GM15510 (cell line): ENCODE results near the gene UNC45B.

Experiments
- POLR2A ChIP-seq: IDR thresholded peaks from 3 replicates; pipeline ENCODE4 v1.6.1; 2011; ENCODE audit warnings: borderline replicate concordance; ENCODE audit not compliant: insufficient read length; ENCODE audit errors: extremely low read depth

Gene UNC45B

GRCh38 chr17:35222452-35222851, 74.8 kb downstream of the UNC45B start:
- no peak for TF ChIP-seq POLR2A

- no peak for TF ChIP-seq POLR2A
Measured at GRCh38 chr17:35224436-35224835, 76.8 kb downstream of the UNC45B start.

- TF ChIP-seq POLR2A, result no peak
Measured at GRCh38 chr17:35227546-35227945, 79.9 kb downstream of the UNC45B start.

GRCh38 chr17:35229638-35230037, 82.0 kb downstream of the UNC45B start:
- no peak for TF ChIP-seq POLR2A

GRCh38 chr17:35235289-35235688, 87.7 kb downstream of the UNC45B start:
- TF ChIP-seq POLR2A, result no peak

GRCh38 chr17:35235917-35236316, 88.3 kb downstream of the UNC45B start:
- no peak for TF ChIP-seq POLR2A

- TF ChIP-seq POLR2A, result no peak
Measured at GRCh38 chr17:35236821-35237220, 89.2 kb downstream of the UNC45B start.

- no peak for TF ChIP-seq POLR2A
Measured at GRCh38 chr17:35238821-35239220, 91.2 kb downstream of the UNC45B start.
